Measurements from ENCODE around the gene SF3B2. TPM values are rescaled to one million over a fixed set of nuclear protein-coding genes. Genes with fewer than 3 reads are reported as not detected.

The SF3B2 gene
- total and polyA plus RNA-seq, 2 donors (not counting 3 experiments of a cell fraction or from before 2014, with no cell fraction given), result 99.4 to 196 TPM

GRCh38 chr11:66056501-66056900 is 4.3 kb downstream of the SF3B2 start:
- peaks cover 39 to 56% of the 10 kb centered on the region in 2 experiments for H3K36me3 ChIP-seq (ENCODE audit: control insufficient read depth in 2 of 2, extremely low read depth in 1 of 2, insufficient read depth in 2 of 2, low read length in 2 of 2)
- POLR2A ChIA-PET, result no interaction called here

More at GRCh38 chr11:66056501-66056900, 4.3 kb downstream of the SF3B2 start:
- DNase-seq (ENCODE audit: low read depth, low spot score) (no peak), FAIRE-seq (no peak)
- dilution Hi-C loops (cut with MboI; ENCODE audit: extremely low pct_ligation_motif_present, low sequenced_read_pairs) (no loop called here), intact Hi-C loops (cut with micrococcal nuclease) (no loop called here)
- Histone ChIP-seq H2AFZ (ENCODE audit: low read depth, low read length) (no peak overlapping the region), H3K4me3 (replicated peaks in 1 of 3; ENCODE audit: insufficient read depth in 1 of 3, low read depth in 1 of 3, low read length in 3 of 3) (no peak overlapping the region), H3K4me2 (ENCODE audit: insufficient read depth, low read length) (no peak overlapping the region), H3K9me1 (replicated peaks; ENCODE audit: control insufficient read depth, extremely low read depth, insufficient read depth, low read length) (no peaks in the 10 kb centered on the region), H3K27ac (ENCODE audit: insufficient read depth, low read depth, low read length) (no peak overlapping the region), H3K27me3 (ENCODE audit: control insufficient read depth in 2 of 2, insufficient read depth in 2 of 2, low read length in 2 of 2) (no peaks in the 10 kb centered on the region), H3K9ac (replicated peaks; ENCODE audit: extremely low read depth, insufficient read depth, low read length) (no peak overlapping the region), H3K4me1 (ENCODE audit: control insufficient read depth, extremely low read depth, insufficient read depth, low read length) (peaks cover 9% of the 10 kb centered on the region), H3K79me2 (ENCODE audit: control insufficient read depth, insufficient read depth, low read length) (peaks cover 28% of the 10 kb centered on the region), H3K9me3 (replicated peaks; ENCODE audit: control insufficient read depth, insufficient read depth, low read length) (no peaks in the 10 kb centered on the region), H4K20me1 (replicated peaks; ENCODE audit: control insufficient read depth, extremely low read depth, insufficient read depth, low read length) (no peaks in the 10 kb centered on the region)
- TF ChIP-seq CTCF (IDR thresholded peaks at IDR 0.05; ENCODE audit: extremely low read depth in 1 of 2, insufficient read depth in 1 of 2, low read depth in 1 of 2, low read length in 2 of 2), result no peak
- TF ChIP-seq GATA2 (IDR thresholded peaks at IDR 0.05; ENCODE audit: insufficient read depth, insufficient read length, low read depth, low read length), result no peak
- no peak for TF ChIP-seq JUN (IDR thresholded peaks at IDR 0.05; ENCODE audit: borderline replicate concordance, insufficient read depth, insufficient read length, low read depth)
- no peak for TF ChIP-seq EZH2 (IDR thresholded peaks at IDR 0.05; ENCODE audit: borderline replicate concordance, low read depth, low read length, severe bottlenecking)
- TF ChIP-seq POLR2AphosphoS5 (IDR thresholded peaks at IDR 0.05; ENCODE audit: insufficient read depth, low read depth, low read length), result no peak
- no peak for TF ChIP-seq MYC (IDR thresholded peaks at IDR 0.05; ENCODE audit: low read depth, low read length)
- BruUV-seq (replicated peaks), result no TSS peak
- CTCF ChIA-PET, result interaction anchor here (0.8 to 1.0 kb wide), 2 partner anchors 11 kb away, joined by 3 to 4 read pairs; no protein-coding TSS in a partner anchor

Data from endothelial cell of umbilical vein (primary cell).